ENCODE data around the gene IRF9.

Gene IRF9

GRCh38 chr14:24146978-24147760, 13.9 kb upstream of the IRF9 start, which contains the start of gene RNF31:
Gene RNF31, plus strand, starts transcription at chr14:24147498. Its CDS starts 201 bp downstream, at chr14:24147699.
- peak within 1 kb of the TSS; percentile 96 for H3K4me3 ChIP-seq (ENCODE audit: low read length)
- TF ChIP-seq ZNF274 (IDR thresholded peaks at IDR 0.05; ENCODE audit: low read depth, low read length), result no peak

GRCh38 chr14:24147761-24148428, 13.2 kb upstream of the IRF9 start:
- H3K4me3 ChIP-seq (ENCODE audit: low read length), result peak overlapping the region; percentile 92
- no peak for TF ChIP-seq ZNF274 (IDR thresholded peaks at IDR 0.05; ENCODE audit: low read depth, low read length)

GRCh38 chr14:24149302-24149969, 11.6 kb upstream of the IRF9 start:
- H3K4me3 ChIP-seq (ENCODE audit: low read length), result no peak overlapping the region
- no peak for TF ChIP-seq ZNF274 (IDR thresholded peaks at IDR 0.05; ENCODE audit: low read depth, low read length)

GRCh38 chr14:24150061-24150460, 11.0 kb upstream of the IRF9 start:
- TF ChIP-seq ZNF274 (IDR thresholded peaks at IDR 0.05; ENCODE audit: low read depth, low read length), result no peak
- H3K4me3 ChIP-seq (ENCODE audit: low read length), result no peak overlapping the region

DNA sequence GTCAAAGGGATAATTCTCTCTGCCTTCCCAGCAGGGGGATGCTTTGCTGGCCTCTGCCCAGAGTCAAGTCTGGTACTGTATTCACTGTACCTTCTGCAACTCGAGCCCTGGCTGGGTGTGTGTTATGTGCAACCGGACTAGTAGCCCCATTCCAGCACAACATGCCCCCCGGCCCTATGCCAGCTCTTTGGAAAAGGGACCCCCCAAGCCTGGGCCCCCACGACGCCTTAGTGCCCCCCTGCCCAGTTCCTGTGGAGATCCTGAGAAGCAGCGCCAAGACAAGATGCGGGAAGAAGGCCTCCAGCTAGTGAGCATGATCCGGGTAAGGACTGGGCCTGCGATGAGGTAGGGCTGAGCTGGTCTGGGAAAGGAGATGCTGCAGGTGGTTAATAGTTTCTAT, 10.5 kb upstream of the IRF9 start:
- H3K4me3 ChIP-seq (ENCODE audit: low read length), result no peak overlapping the region
- TF ChIP-seq ZNF274 (IDR thresholded peaks at IDR 0.05; ENCODE audit: low read depth, low read length), result no peak

- no peak for TF ChIP-seq ZNF274 (IDR thresholded peaks at IDR 0.05; ENCODE audit: low read depth, low read length)
Observed at GRCh38 chr14:24150993-24151392, 10.1 kb upstream of the IRF9 start.

GRCh38 chr14:24151404-24152080, 9.5 kb upstream of the IRF9 start:
- no peak overlapping the region for H3K4me3 ChIP-seq (ENCODE audit: low read length)
- TF ChIP-seq ZNF274 (IDR thresholded peaks at IDR 0.05; ENCODE audit: low read depth, low read length), result no peak

More at GRCh38 chr14:24150993-24151392, 10.1 kb upstream of the IRF9 start:
- H3K4me3 ChIP-seq (ENCODE audit: low read length), result no peak overlapping the region

DNA sequence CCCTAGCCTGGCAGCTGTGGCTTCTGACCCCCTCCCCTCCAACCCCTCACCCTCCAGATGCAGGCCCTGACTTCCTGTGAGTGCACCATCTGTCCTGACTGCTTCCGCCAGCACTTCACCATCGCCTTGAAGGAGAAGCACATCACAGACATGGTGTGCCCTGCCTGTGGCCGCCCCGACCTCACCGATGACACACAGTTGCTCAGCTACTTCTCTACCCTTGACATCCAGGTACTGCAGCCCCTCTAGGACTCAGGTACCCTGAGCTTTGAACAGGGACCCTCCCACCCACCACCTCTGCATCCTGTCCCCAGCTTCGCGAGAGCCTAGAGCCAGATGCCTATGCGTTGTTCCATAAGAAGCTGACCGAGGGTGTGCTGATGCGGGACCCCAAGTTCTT, 6.0 kb upstream of the IRF9 start:
- H3K4me3 ChIP-seq (ENCODE audit: low read length), result no peak overlapping the region
- TF ChIP-seq ZNF274 (IDR thresholded peaks at IDR 0.05; ENCODE audit: low read depth, low read length), result no peak

- no peak overlapping the region for H3K4me3 ChIP-seq (ENCODE audit: low read length)
- no peak for TF ChIP-seq ZNF274 (IDR thresholded peaks at IDR 0.05; ENCODE audit: low read depth, low read length)
Observed at GRCh38 chr14:24156840-24157239, 4.2 kb upstream of the IRF9 start.

DNA sequence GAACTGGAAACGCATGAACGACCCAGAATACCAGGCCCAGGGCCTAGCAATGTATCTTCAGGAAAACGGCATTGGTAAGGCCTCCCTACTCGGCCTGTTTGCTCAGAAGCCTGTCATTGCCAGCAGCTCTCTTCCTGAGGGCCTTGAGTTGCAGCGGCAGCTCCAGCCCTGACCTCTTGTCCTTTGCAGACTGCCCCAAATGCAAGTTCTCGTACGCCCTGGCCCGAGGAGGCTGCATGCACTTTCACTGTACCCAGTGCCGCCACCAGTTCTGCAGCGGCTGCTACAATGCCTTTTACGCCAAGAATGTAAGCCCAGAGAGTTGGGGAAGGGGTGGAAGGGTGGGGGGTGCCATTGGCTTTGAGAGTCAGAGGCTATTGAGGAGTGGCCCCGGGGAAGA, 3.7 kb upstream of the IRF9 start:
- H3K4me3 ChIP-seq (ENCODE audit: low read length), result no peak overlapping the region
- no peak for TF ChIP-seq ZNF274 (IDR thresholded peaks at IDR 0.05; ENCODE audit: low read depth, low read length)

DNA sequence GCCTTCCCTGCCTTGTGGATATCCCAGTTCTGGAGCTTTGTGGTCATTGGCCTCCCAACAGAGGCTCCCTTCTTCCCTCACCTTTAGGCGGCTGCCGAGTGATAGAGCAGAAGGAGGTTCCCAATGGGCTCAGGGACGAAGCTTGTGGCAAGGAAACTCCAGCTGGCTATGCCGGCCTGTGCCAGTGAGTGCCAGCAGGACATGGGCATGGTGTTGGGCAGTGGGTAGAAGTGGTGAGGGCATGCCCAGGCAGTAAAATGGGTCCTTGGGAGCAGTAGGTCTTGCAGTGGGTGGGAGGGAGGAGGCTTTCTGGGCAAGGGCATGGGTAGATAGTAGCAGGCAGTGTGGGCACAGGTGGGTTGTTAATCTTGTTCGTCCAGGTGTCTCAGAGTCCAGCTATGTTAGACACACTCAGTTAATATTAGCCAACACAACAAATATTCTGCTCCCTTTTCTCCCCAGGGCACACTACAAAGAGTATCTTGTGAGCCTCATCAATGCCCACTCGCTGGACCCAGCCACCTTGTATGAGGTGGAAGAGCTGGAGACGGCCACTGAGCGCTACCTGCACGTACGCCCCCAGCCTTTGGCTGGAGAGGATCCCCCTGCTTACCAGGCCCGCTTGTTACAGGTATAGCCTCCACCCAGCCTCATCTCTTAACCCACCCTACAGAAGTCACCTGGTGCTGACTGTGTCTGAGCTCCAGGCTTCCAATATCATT, 1.1 kb upstream of the IRF9 start:
- TF ChIP-seq ZNF274 (IDR thresholded peaks at IDR 0.05; ENCODE audit: low read depth, low read length), result no peak
- H3K4me3 ChIP-seq (ENCODE audit: low read length), result no peak overlapping the region

DNA sequence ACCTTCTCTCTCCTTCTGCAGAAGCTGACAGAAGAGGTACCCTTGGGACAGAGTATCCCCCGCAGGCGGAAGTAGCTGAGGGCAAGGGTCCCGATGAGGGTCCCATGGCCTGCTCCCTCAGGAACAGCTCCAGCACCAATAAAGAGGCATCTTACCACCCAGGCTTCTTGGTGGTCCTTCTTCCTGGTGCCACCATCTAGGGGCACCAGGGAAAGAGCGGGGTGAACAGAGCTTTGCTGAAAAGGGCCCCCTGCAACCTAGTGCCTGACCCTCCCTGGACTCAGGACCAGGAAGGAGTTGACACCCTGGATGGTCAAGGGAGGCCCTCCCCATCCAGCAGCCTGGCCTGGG, 591 bp upstream of the IRF9 start:
- TF ChIP-seq ZNF274 (IDR thresholded peaks at IDR 0.05; ENCODE audit: low read depth, low read length), result no peak
- H3K4me3 ChIP-seq (ENCODE audit: low read length), result no peak overlapping the region; the same call in 1 of the 2 replicates

DNA sequence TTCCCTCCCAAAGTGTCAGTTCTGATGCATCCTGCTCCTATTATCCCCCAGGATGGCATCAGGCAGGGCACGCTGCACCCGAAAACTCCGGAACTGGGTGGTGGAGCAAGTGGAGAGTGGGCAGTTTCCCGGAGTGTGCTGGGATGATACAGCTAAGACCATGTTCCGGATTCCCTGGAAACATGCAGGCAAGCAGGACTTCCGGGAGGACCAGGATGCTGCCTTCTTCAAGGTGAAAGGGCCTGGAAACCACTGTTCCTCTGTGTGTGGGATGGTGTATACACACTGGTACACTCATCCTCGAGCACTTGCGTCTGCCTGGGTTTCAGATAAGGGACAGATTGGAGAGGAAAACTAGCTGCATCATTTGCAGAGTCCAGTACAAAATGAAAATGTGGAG, 1.0 kb downstream of the IRF9 start:
- TF ChIP-seq ZNF274 (IDR thresholded peaks at IDR 0.05; ENCODE audit: low read depth, low read length), result no peak
- H3K4me3 ChIP-seq (ENCODE audit: low read length), result peak overlapping the region; percentile 89
